Measurements from ENCODE around the gene TMC6. TPM values are rescaled to one million over a fixed set of nuclear protein-coding genes. Genes with fewer than 3 reads are reported as not detected.
A peak's percentile ranks its signal among the peaks of the same experiment; 100 is the strongest.

Gene TMC6
- total and polyA plus RNA-seq, 2 of the 13 experiments (the other 11 are each of a cell fraction or from before 2014, with no cell fraction given): 48.4 to 99.1 TPM

GRCh38 chr17:78144147-78144719 is 15.7 kb upstream of the TMC6 start (continued):
- TF ChIP-seq ZBTB44 (CRISPR knock-in tag; IDR thresholded peaks at IDR 0.05) (no peak), KAT2B (IDR thresholded peaks at IDR 0.05; ENCODE audit: borderline replicate concordance, low read depth, low read length) (no peak), ZNF570 (CRISPR knock-in tag; IDR thresholded peaks at IDR 0.05; ENCODE audit: borderline replicate concordance) (no peak), NFE2L2 (IDR thresholded peaks at IDR 0.05; ENCODE audit: low read length) (no peak), ZNF567 (CRISPR knock-in tag; IDR thresholded peaks at IDR 0.05; ENCODE audit: borderline replicate concordance) (0 out of 2 replicates have a peak, but pooled peaks have one; percentile 15), CBX5 (CRISPR knock-in tag; IDR thresholded peaks at IDR 0.05; ENCODE audit: borderline replicate concordance) (no peak), GATA4 (IDR thresholded peaks at IDR 0.05; ENCODE audit: borderline replicate concordance, low read depth) (no peak), FLYWCH1 (CRISPR knock-in tag; IDR thresholded peaks at IDR 0.05) (no peak), ZNF235 (CRISPR knock-in tag; IDR thresholded peaks at IDR 0.05; ENCODE audit: borderline replicate concordance) (no peak), YY1 (IDR thresholded peaks at IDR 0.05; ENCODE audit: insufficient read depth, insufficient replicate concordance, low read depth, low read length) (no peak), ZNF407 (CRISPR knock-in tag; IDR thresholded peaks at IDR 0.05; ENCODE audit: not compliant biosample characterization) (no peak), DPF2 (CRISPR knock-in tag; IDR thresholded peaks at IDR 0.05; ENCODE audit: borderline replicate concordance, low read depth) (no peak), KLF12 (CRISPR knock-in tag; IDR thresholded peaks at IDR 0.05; ENCODE audit: borderline replicate concordance) (no peak), AGO1 (IDR thresholded peaks at IDR 0.05; ENCODE audit: low read depth, low read length, poor library complexity, severe bottlenecking) (no peak), DBP (CRISPR knock-in tag; IDR thresholded peaks at IDR 0.05; ENCODE audit: not compliant biosample characterization) (no peak), NFRKB (IDR thresholded peaks at IDR 0.05) (no peak), NPAS2 (CRISPR knock-in tag; IDR thresholded peaks at IDR 0.05; ENCODE audit: borderline replicate concordance) (no peak)

Data from HepG2 (cell line).